B cell (primary cell): ENCODE measurements around the gene IFRD2. TPM values are rescaled to one million over a fixed set of nuclear protein-coding genes. Genes with fewer than 3 reads are reported as not detected.

Experiments used
- ATAC-seq: fragments of 200-7000 bp; cut with Tn5 transposase; one replicate; pipeline ENCODE4 v1.10.0; 2021; ENCODE audit warnings: low read depth, mild to moderate bottlenecking, moderate number of reproducible peaks, moderate library complexity
- CTCF ChIA-PET: fragments of 350-600 bp; sonication (Branson Sonifier 250); formaldehyde crosslinking; loops from one replicate; lab custom pipeline; 2021; ENCODE audit warnings: antibody characterized with exemption, inconsistent platforms; lab: Charles Lee
- POLR2A ChIA-PET: fragments of 350-600 bp; sonication (Branson Sonifier 250); formaldehyde crosslinking; loops from one replicate; lab custom pipeline; 2021; ENCODE audit warnings: antibody characterized with exemption; lab: Charles Lee
- DNase-seq: peaks from one replicate; pipeline ENCODE4 v3.0.0; 2013
- H2AFZ ChIP-seq: 2 replicates; pipeline ENCODE4 v1.6.1; 2012; ENCODE audit warnings: mild to moderate bottlenecking, low read depth, low read length; ENCODE audit not compliant: insufficient read depth, poor library complexity, severe bottlenecking
- H3K27ac ChIP-seq, 2 donors: 1 replicate in 1 of 2; 2 replicates in 1 of 2; pipeline ENCODE4 v1.5.1; 2012 to 2013; ENCODE audit warnings: low read length in 2 of 2, mild to moderate bottlenecking in 2 of 2, moderate library complexity in 1 of 2
- H3K27me3 ChIP-seq, 4 experiments: fragments of 200-600 bp in 1 of 4; sonication (generic) in 1 of 4; replicated peaks in 1 of 4; 1 replicate in 2 of 4; 2 replicates in 2 of 4; pipeline versions ENCODE4 v1.6.1 to v1.7.0; 2013 to 2016; ENCODE audit warnings: low read length in 3 of 4, mild to moderate bottlenecking in 2 of 4, mixed read lengths in 1 of 4, moderate library complexity in 1 of 4; ENCODE audit not compliant: insufficient read depth in 4 of 4, control insufficient read depth in 3 of 4; ENCODE audit errors: control extremely low read depth in 1 of 4
- H3K36me3 ChIP-seq, 2 experiments: replicated peaks in 1 of 2; 1 replicate in 1 of 2; 2 replicates in 1 of 2; pipeline versions ENCODE4 v1.6.1 to v1.7.1; 2013; ENCODE audit warnings: low read length in 1 of 2; ENCODE audit not compliant: insufficient read depth in 2 of 2, control insufficient read depth in 1 of 2; ENCODE audit errors: control extremely low read depth in 1 of 2, extremely low read depth in 1 of 2
- H3K4me1 ChIP-seq, 2 donors: fragments of 200-600 bp in 1 of 2; sonication (generic) in 1 of 2; 1 replicate in 1 of 2; 2 replicates in 1 of 2; pipeline versions ENCODE4 v1.5.1 to v1.6.1; 2013 to 2017; ENCODE audit warnings: low read length in 2 of 2; ENCODE audit not compliant: control insufficient read depth in 2 of 2, insufficient read depth in 2 of 2
- H3K4me2 ChIP-seq: replicated peaks from 2 replicates; pipeline ENCODE3; 2012; ENCODE audit warnings: mild to moderate bottlenecking, low read depth, low read length; ENCODE audit not compliant: poor library complexity, severe bottlenecking
- H3K4me3 ChIP-seq, 5 experiments: fragments of 200-600 bp in 1 of 5; sonication (generic) in 1 of 5; 1 replicate in 3 of 5; 2 replicates in 2 of 5; pipeline versions ENCODE4 v1.5.1 to v1.7.0; 2011 to 2016; ENCODE audit warnings: low read length in 4 of 5, mild to moderate bottlenecking in 4 of 5, low read depth in 2 of 5, control low read depth in 1 of 5, moderate library complexity in 1 of 5; ENCODE audit not compliant: insufficient read depth in 1 of 5; ENCODE audit errors: control extremely low read depth in 1 of 5, extremely low read depth in 1 of 5
- H3K79me2 ChIP-seq: fragments of 200-600 bp; sonication (generic); one replicate; pipeline ENCODE4 v1.6.0; 2016; ENCODE audit warnings: low read length; ENCODE audit not compliant: control insufficient read depth, insufficient read depth
- H3K9ac ChIP-seq: fragments of 200-600 bp; sonication (generic); 2 replicates; pipeline ENCODE4 v1.6.1; 2017; ENCODE audit warnings: mild to moderate bottlenecking, low read length, moderate library complexity
- H3K9me3 ChIP-seq, 3 donors: one replicate each; pipeline versions ENCODE4 v1.6.1 to v1.7.1; 2013; ENCODE audit warnings: low read length in 2 of 3; ENCODE audit not compliant: control insufficient read depth in 2 of 3, insufficient read depth in 1 of 3; ENCODE audit errors: control extremely low read depth in 1 of 3
- H4K20me1 ChIP-seq: 2 replicates; pipeline ENCODE4 v1.6.0; 2012; ENCODE audit warnings: mild to moderate bottlenecking, low read length; ENCODE audit not compliant: insufficient read depth, control insufficient read depth, poor library complexity, severe bottlenecking
- H3K27ac Mint-ChIP-seq: one replicate; pipeline ENCODE4 v1.8.0; 2021; ENCODE audit warnings: mixed read lengths
- H3K27me3 Mint-ChIP-seq: one replicate; pipeline ENCODE4 v1.8.0; 2021; ENCODE audit warnings: mixed read lengths
- H3K4me1 Mint-ChIP-seq: one replicate; pipeline ENCODE4 v1.8.0; 2021; ENCODE audit warnings: mixed read lengths
- H3K4me3 Mint-ChIP-seq: one replicate; pipeline ENCODE4 v1.8.0; 2021; ENCODE audit warnings: mixed read lengths
- H3K9me3 Mint-ChIP-seq: one replicate; pipeline ENCODE4 v1.8.0; 2022; ENCODE audit warnings: mixed read lengths; ENCODE audit not compliant: insufficient read depth
- EZH2 ChIP-seq: IDR thresholded peaks from 2 replicates; pipeline ENCODE4 v1.6.1; 2012; ENCODE audit warnings: borderline replicate concordance, low read depth, mild to moderate bottlenecking, moderate library complexity, low read length; ENCODE audit not compliant: insufficient read depth, poor library complexity, severe bottlenecking
- WGBS: methylation state at CpG from one replicate; pipeline ENCODE4 v1.1.5; 2013; ENCODE audit warnings: missing lambda C conversion rate; ENCODE audit not compliant: insufficient coverage; 5-methylcytosine and 5-hydroxymethylcytosine counted together
- intact Hi-C: fragments of 100-400 bp; cut with micrococcal nuclease; formaldehyde crosslinking; loops from one replicate; pipeline ENCODE4 v1.10.0; 2022
- polyA plus RNA-seq: library from polyadenylated mRNA; depleted of rRNA; stranded (reverse); fragments of >200 nt; gene quantifications from 2 replicates; pipeline ENCODE4 v1.2.3, GENCODE V29; 2012
- total RNA-seq, 2 donors: library from RNA; stranded (reverse); fragments of 120-200 nt in 1 of 2; gene quantifications; 1 replicate in 1 of 2; 2 replicates in 1 of 2; pipeline versions ENCODE4 v1.2.3 to v1.2.4, GENCODE V29; 2013 to 2022
- TF ChIP-seq, protein P1 (sequence below): fragments of 200-600 bp; IDR thresholded peaks from one replicate; pipeline ENCODE4 v1.8.0; 2022; ENCODE audit warnings: antibody characterized with exemption, mild to moderate bottlenecking

Gene IFRD2
- total and polyA plus RNA-seq, 2 donors (not counting 1 experiment from before 2014, with no cell fraction given) = 63.4 to 80.1 TPM

GRCh38 chr3:50289130-50289529 lies 3.1 kb downstream of the IFRD2 start:
- Mint-ChIP-seq H3K27me3 (no peaks in the 10 kb centered on the region), H3K27ac (no peak overlapping the region), H3K4me1 (peaks cover 14% of the 10 kb centered on the region), H3K9me3 (no peaks in the 10 kb centered on the region), H3K4me3 (no peak overlapping the region)
- H3K27ac ChIP-seq = no peak overlapping the region
- DNase-seq (no peak), ATAC-seq (no peak)
- H3K9me3 ChIP-seq = no peaks in the 10 kb centered on the region
- 97% methylated on average over 5 of the region's 6 CpGs for WGBS
- intact Hi-C loops = no loop called here
- H2AFZ ChIP-seq = no peak overlapping the region
- peaks cover 11 to 17% of the 10 kb centered on the region in 2 donors for H3K4me1 ChIP-seq
- H3K79me2 ChIP-seq = peaks cover 18% of the 10 kb centered on the region
- H3K9ac ChIP-seq = no peak overlapping the region
- peaks cover 0 to 29% of the 10 kb centered on the region in 2 experiments for H3K36me3 ChIP-seq
- ChIA-PET CTCF (interaction anchor here (1.7 kb wide), 1 partner anchor 10 kb away, joined by 5 read pairs; the partner anchor contains the start of genes HYAL3 and NAA80), POLR2A (no interaction called here)
- H3K4me3 ChIP-seq = no peak overlapping the region
- H4K20me1 ChIP-seq = no peaks in the 10 kb centered on the region
- H3K27me3 ChIP-seq = no peaks in the 10 kb centered on the region
- no peak for TF ChIP-seq EZH2
- TF ChIP-seq, protein P1, sequence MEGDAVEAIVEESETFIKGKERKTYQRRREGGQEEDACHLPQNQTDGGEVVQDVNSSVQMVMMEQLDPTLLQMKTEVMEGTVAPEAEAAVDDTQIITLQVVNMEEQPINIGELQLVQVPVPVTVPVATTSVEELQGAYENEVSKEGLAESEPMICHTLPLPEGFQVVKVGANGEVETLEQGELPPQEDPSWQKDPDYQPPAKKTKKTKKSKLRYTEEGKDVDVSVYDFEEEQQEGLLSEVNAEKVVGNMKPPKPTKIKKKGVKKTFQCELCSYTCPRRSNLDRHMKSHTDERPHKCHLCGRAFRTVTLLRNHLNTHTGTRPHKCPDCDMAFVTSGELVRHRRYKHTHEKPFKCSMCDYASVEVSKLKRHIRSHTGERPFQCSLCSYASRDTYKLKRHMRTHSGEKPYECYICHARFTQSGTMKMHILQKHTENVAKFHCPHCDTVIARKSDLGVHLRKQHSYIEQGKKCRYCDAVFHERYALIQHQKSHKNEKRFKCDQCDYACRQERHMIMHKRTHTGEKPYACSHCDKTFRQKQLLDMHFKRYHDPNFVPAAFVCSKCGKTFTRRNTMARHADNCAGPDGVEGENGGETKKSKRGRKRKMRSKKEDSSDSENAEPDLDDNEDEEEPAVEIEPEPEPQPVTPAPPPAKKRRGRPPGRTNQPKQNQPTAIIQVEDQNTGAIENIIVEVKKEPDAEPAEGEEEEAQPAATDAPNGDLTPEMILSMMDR = no peak
- no peak overlapping the region for H3K4me2 ChIP-seq

- Mint-ChIP-seq H3K4me3 (no peak overlapping the region), H3K27me3 (no peaks in the 10 kb centered on the region), H3K4me1 (peaks cover 14% of the 10 kb centered on the region), H3K9me3 (no peaks in the 10 kb centered on the region), H3K27ac (no peak overlapping the region)
- no peak overlapping the region for H3K27ac ChIP-seq
- ChIA-PET CTCF (interaction anchor here (1.0 to 1.7 kb wide), 4 partner anchors 9 to 28 kb away, joined by 3 to 5 read pairs (median 4); partner anchors contain the start of genes HYAL3, LSMEM2 and NAA80), POLR2A (no interaction called here)
- no peak overlapping the region for H2AFZ ChIP-seq
- H3K9ac ChIP-seq = no peak overlapping the region
- intact Hi-C loops = no loop called here
- TF ChIP-seq EZH2 = no peak
- TF ChIP-seq, protein P1 = no peak
- H3K4me2 ChIP-seq = no peak overlapping the region
- peaks cover 18% of the 10 kb centered on the region for H3K79me2 ChIP-seq
- no peaks in the 10 kb centered on the region for H3K9me3 ChIP-seq
- WGBS = 98% methylated on average over 23 of the region's 23 CpGs
- H3K4me3 ChIP-seq = no peak overlapping the region
- H3K4me1 ChIP-seq = peaks cover 11 to 17% of the 10 kb centered on the region in 2 donors
- H3K36me3 ChIP-seq = peaks cover 0 to 29% of the 10 kb centered on the region in 2 experiments
- H4K20me1 ChIP-seq = no peaks in the 10 kb centered on the region
- DNase-seq (no peak), ATAC-seq (no peak)
- H3K27me3 ChIP-seq = no peaks in the 10 kb centered on the region
These were observed 3.7 kb downstream of the IFRD2 start for GRCh38 chr3:50288387-50289007.
